Activated CD4-positive, alpha-beta T cell treated with anti-CD3 and anti-CD28 coated beads, Interleukin-2, amount 50 U/mL, for 1 hour (primary cell): ENCODE measurements around the gene RIPK3.
A peak's percentile ranks its signal among the peaks of the same experiment; 100 is the strongest.

Experiments
- DNase-seq: peaks from one replicate; pipeline ENCODE4 v3.0.0-alpha.2; 2020

Gene RIPK3

GRCh38 chr14:24299255-24300191, 40.3 kb downstream of the RIPK3 start, which contains the start of the genes DHRS1 and NOP9:
DHRS1 (minus strand) TSS chr14:24299780; CDS start chr14:24299106, 674 bp downstream.
NOP9 (plus strand) TSS chr14:24299850; CDS start chr14:24299955, 105 bp downstream.
- DNase-seq = peak; percentile 94

- no peak for DNase-seq
Observed at GRCh38 chr14:24298892-24299254, 40.9 kb downstream of the RIPK3 start.

GRCh38 chr14:24297190-24297964, 42.4 kb downstream of the RIPK3 start:
- DNase-seq = no peak

GRCh38 chr14:24296341-24297157, 43.2 kb downstream of the RIPK3 start:
- DNase-seq = peak; percentile 69

GRCh38 chr14:24293525-24293924, 46.3 kb downstream of the RIPK3 start:
- no peak for DNase-seq

- no peak for DNase-seq
Observed at GRCh38 chr14:24292118-24292807, 47.5 kb downstream of the RIPK3 start.

GRCh38 chr14:24291446-24292117, 48.2 kb downstream of the RIPK3 start:
- DNase-seq = no peak

GRCh38 chr14:24290746-24291145, 49.0 kb downstream of the RIPK3 start:
- DNase-seq = no peak

GRCh38 chr14:24289649-24290280, 50.0 kb downstream of the RIPK3 start:
- no peak for DNase-seq

- DNase-seq = no peak
Observed at GRCh38 chr14:24286996-24287395, 52.8 kb downstream of the RIPK3 start.
